PC-9 (cell line): ENCODE results near the gene MYH14. TPM values are rescaled to one million over a fixed set of nuclear protein-coding genes. Genes with fewer than 3 reads are reported as not detected.

Experiments
- BruUV-seq: library from RNA; stranded (reverse); fragments of 400-500 nt; replicated peaks from 2 replicates; lab custom pipeline; 2021; lab: Mats Ljungman, UMichigan
- CTCF ChIA-PET: fragments of 300-600 bp; sonication (Branson Sonifier 250); formaldehyde crosslinking; loops from one replicate; lab custom pipeline; 2022; ENCODE audit warnings: antibody characterized with exemption; lab: Charles Lee
- POLR2A ChIA-PET: fragments of 300-600 bp; sonication (Branson Sonifier 250); formaldehyde crosslinking; loops from one replicate; lab custom pipeline; 2022; ENCODE audit warnings: antibody characterized with exemption; ENCODE audit not compliant: unreplicated experiment; lab: Charles Lee
- DNase-seq, 2 experiments: peaks; one replicate each; pipeline versions ENCODE4 v3.0.0 to v3.0.0-alpha.2; 2015 to 2022; ENCODE audit warnings: mixed read lengths in 1 of 2
- H2AFZ ChIP-seq: fragments of 200-600 bp; sonication (generic); 2 replicates; pipeline ENCODE4 v1.8.1; 2017; ENCODE audit warnings: antibody characterized with exemption
- H3F3A ChIP-seq: fragments of 200-600 bp; sonication (generic); 2 replicates; pipeline ENCODE4 v1.8.1; 2017; ENCODE audit warnings: antibody characterized with exemption, mild to moderate bottlenecking, low read depth; ENCODE audit not compliant: insufficient read depth
- H3K27ac ChIP-seq: fragments of 200-600 bp; sonication (generic); 2 replicates; pipeline ENCODE4 v1.6.1; 2016; ENCODE audit warnings: mixed run types
- H3K27me3 ChIP-seq: fragments of 200-600 bp; sonication (generic); 2 replicates; pipeline ENCODE4 v1.6.1; 2016; ENCODE audit warnings: low read depth, mixed run types; ENCODE audit not compliant: insufficient read depth
- H3K36me3 ChIP-seq: fragments of 200-600 bp; sonication (generic); 2 replicates; pipeline ENCODE4 v1.6.1; 2016; ENCODE audit warnings: low read depth, mixed run types
- H3K4me1 ChIP-seq: fragments of 200-600 bp; sonication (generic); replicated peaks from 2 replicates; pipeline ENCODE4 v1.6.1; 2016; ENCODE audit warnings: mixed run types; ENCODE audit not compliant: insufficient read depth
- H3K4me2 ChIP-seq: fragments of 200-600 bp; sonication (generic); 2 replicates; pipeline ENCODE4 v1.6.1; 2017; ENCODE audit warnings: mixed run types
- H3K4me3 ChIP-seq: fragments of 200-600 bp; sonication (generic); 2 replicates; pipeline ENCODE4 v1.6.1; 2016; ENCODE audit warnings: mixed run types
- H3K79me2 ChIP-seq: fragments of 200-600 bp; sonication (generic); 2 replicates; pipeline ENCODE4 v1.6.1; 2017; ENCODE audit warnings: low read depth, mixed run types
- H3K9me2 ChIP-seq: fragments of 200-600 bp; sonication (generic); 2 replicates; pipeline ENCODE4 v1.8.1; 2017; ENCODE audit warnings: mild to moderate bottlenecking; ENCODE audit not compliant: insufficient read depth
- H3K9me3 ChIP-seq: fragments of 200-600 bp; sonication (generic); 2 replicates; pipeline ENCODE4 v1.8.1; 2016; ENCODE audit warnings: low read depth; ENCODE audit not compliant: insufficient read depth
- H4K20me1 ChIP-seq: fragments of 200-600 bp; sonication (generic); 2 replicates; pipeline ENCODE4 v1.8.1; 2017; ENCODE audit not compliant: insufficient read depth
- CTCF ChIP-seq: fragments of 200-600 bp; sonication (generic); conservative IDR thresholded peaks from 2 replicates; pipeline ENCODE4 v1.6.1; 2017; ENCODE audit warnings: mixed run types, antibody characterized with exemption, mild to moderate bottlenecking, moderate library complexity
- EZH2 ChIP-seq: fragments of 200-600 bp; sonication (generic); IDR thresholded peaks from 2 replicates; pipeline ENCODE4 v1.8.0; 2017; ENCODE audit warnings: antibody characterized with exemption, low read depth
- intact Hi-C: fragments of 100-400 bp; cut with micrococcal nuclease; formaldehyde crosslinking; loops from one replicate; pipeline ENCODE4 v1.10.0; 2022; ENCODE audit not compliant: unreplicated experiment
- total RNA-seq: library from RNA; stranded (reverse); gene quantifications from 2 replicates; pipeline ENCODE4 v1.2.3, GENCODE V29; 2021

Gene MYH14
- total RNA-seq, 1 experiment from 2014 or later: 115 TPM

- peaks cover 38% of the 10 kb centered on the region for H3K27me3 ChIP-seq
- ChIA-PET CTCF (no interaction called here), POLR2A (no interaction called here)
- 0 out of 2 replicates have a peak, but pooled peaks cover 3% of the 10 kb centered on the region for H3K9me3 ChIP-seq
- no peak overlapping the region for H2AFZ ChIP-seq
- H3K4me2 ChIP-seq: no peak overlapping the region
- BruUV-seq: no TSS peak
- H3F3A ChIP-seq: no peaks in the 10 kb centered on the region
- no peaks in the 10 kb centered on the region for H3K9me2 ChIP-seq
- no peaks in the 10 kb centered on the region for H3K79me2 ChIP-seq
- no peak for TF ChIP-seq EZH2
- no peak for TF ChIP-seq CTCF
- no peaks in the 10 kb centered on the region for H3K36me3 ChIP-seq
- intact Hi-C loops: no loop called here
- H3K4me3 ChIP-seq: no peak overlapping the region
- no peaks in the 10 kb centered on the region for H4K20me1 ChIP-seq
- DNase-seq: no peak
- H3K4me1 ChIP-seq: no peaks in the 10 kb centered on the region
- H3K27ac ChIP-seq: no peak overlapping the region
Measured at GRCh38 chr19:50158577-50158976, 44.8 kb upstream of the MYH14 start.

- H3K9me2 ChIP-seq: no peaks in the 10 kb centered on the region
- intact Hi-C loops: no loop called here
- POLR2A ChIA-PET: no interaction called here
- no peak overlapping the region for H2AFZ ChIP-seq
- H3K9me3 ChIP-seq: 0 out of 2 replicates have a peak, but pooled peaks cover 3% of the 10 kb centered on the region
- no peaks in the 10 kb centered on the region for H4K20me1 ChIP-seq
- TF ChIP-seq EZH2: no peak
- TF ChIP-seq CTCF: no peak
- no peaks in the 10 kb centered on the region for H3K79me2 ChIP-seq
- CTCF ChIA-PET: no interaction called here
- no peak for DNase-seq
- H3K27ac ChIP-seq: no peak overlapping the region
- no TSS peak for BruUV-seq
- H3F3A ChIP-seq: 0 out of 2 replicates have a peak, but pooled peaks cover 1% of the 10 kb centered on the region
- no peaks in the 10 kb centered on the region for H3K36me3 ChIP-seq
- H3K27me3 ChIP-seq: peaks cover 38% of the 10 kb centered on the region
- no peak overlapping the region for H3K4me2 ChIP-seq
- H3K4me1 ChIP-seq: 0 out of 2 replicates have a peak, but pooled peaks cover under 1% of the 10 kb centered on the region
- H3K4me3 ChIP-seq: no peak overlapping the region
Measured at GRCh38 chr19:50159078-50159477, 44.3 kb upstream of the MYH14 start.

DNA sequence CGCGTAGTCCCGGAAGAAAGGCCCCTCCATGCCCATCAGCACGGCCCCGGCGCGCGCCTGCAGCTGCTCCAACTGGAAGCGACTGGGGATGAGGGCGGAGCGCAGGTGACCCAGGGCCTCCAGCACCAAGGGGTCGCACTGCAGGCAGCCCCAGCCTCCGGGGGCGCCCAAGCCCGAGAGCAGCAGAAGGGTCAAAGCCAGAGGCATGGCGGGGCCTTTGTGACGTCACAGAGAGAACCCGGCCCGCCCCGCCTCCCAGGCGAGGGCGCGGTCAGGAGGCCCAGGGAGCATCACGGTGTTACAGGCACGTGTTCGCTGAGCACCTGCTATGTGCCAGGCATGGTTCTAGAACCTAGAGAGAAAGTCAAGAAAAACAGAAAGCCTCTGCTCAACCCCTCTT is 40.4 kb upstream of the MYH14 start, which contains the start of gene IZUMO2:
Gene IZUMO2 (minus strand): TSS at position 294 of the 400 bp plus-strand sequence. CDS start 87 bp downstream, at position 207.
- TF ChIP-seq CTCF (no peak), EZH2 (no peak)
- Histone ChIP-seq H2AFZ (no peak within 1 kb of the TSS), H3K27ac (no peak within 1 kb of the TSS), H3K9me2 (no peaks in the 10 kb centered on the region), H3K9me3 (0 out of 2 replicates have a peak, but pooled peaks cover 3% of the 10 kb centered on the region), H3F3A (peaks cover 28% of the 10 kb centered on the region), H3K4me3 (no peak within 1 kb of the TSS), H3K27me3 (peaks cover 10% of the 10 kb centered on the region), H3K36me3 (no peaks in the 10 kb centered on the region), H3K4me2 (no peak within 1 kb of the TSS), H3K4me1 (peaks cover 36% of the 10 kb centered on the region), H4K20me1 (no peaks in the 10 kb centered on the region), H3K79me2 (no peaks in the 10 kb centered on the region)
- intact Hi-C loops: no loop called here
- POLR2A ChIA-PET: no interaction called here
- BruUV-seq: no TSS peak
- CTCF ChIA-PET: no interaction called here
- DNase-seq: no peak
